Stimulated activated CD8-positive, alpha-beta memory T cell treated with anti-CD3 and anti-CD28 coated beads, Interleukin-12 subunit alpha, Interleukin-12 subunit beta, amount 100 ng/mL, for 4 hours (primary cell): ENCODE measurements around the gene NTN4.
"Not testable (repeated sequence)": the region's sequence is repeated elsewhere in the genome, so short reads cannot be mapped to it uniquely, and the experiment has no call there.

Experiments
- DNase-seq: peaks from one replicate; pipeline ENCODE4 v3.0.0-alpha.2; 2020; ENCODE audit warnings: low read depth

The NTN4 gene

GRCh38 chr12:95705143-95705542 lies 85.4 kb downstream of the NTN4 start:
- no peak for DNase-seq

GRCh38 chr12:95703986-95704385 lies 86.6 kb downstream of the NTN4 start:
- DNase-seq, result no peak

DNA sequence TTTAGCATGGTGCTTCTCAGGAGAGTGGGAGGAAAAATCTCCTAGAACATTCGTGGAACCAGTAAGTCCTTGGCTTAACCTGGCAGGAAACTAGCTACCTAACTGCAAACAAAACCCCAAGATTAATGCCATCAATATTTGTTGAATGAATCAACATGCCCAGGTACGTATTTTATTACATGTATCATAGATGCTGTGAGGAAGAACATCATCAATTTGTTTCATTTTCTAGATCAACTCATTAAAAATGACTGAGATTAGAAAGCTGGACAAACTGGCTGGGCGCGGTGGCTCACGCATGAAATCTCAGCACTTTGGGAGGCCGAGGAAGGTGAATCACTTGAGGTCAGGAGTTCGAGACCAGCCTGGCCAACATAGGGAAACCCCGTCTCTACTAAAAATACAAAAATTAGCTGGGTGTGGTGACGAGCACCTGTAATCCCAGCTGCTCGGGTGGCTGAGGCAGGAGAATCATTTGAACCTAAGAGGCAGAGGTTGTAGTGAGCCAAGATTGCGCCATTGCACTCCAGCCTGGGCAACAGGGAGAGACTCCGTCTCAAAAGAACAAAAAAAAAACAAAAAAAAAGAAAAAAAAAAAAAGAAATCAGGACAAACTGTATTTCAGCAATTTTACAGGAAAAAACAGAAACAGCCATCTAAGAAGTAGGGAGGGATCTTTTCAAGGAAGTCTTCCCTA lies 88.7 kb downstream of the NTN4 start:
- DNase-seq, result no peak

GRCh38 chr12:95701275-95701674 lies 89.3 kb downstream of the NTN4 start:
- DNase-seq, result no peak

GRCh38 chr12:95700316-95700785 lies 90.2 kb downstream of the NTN4 start:
- DNase-seq, result no peak

- DNase-seq, result no peak
Measured at GRCh38 chr12:95699579-95699978, 91.0 kb downstream of the NTN4 start.

DNA sequence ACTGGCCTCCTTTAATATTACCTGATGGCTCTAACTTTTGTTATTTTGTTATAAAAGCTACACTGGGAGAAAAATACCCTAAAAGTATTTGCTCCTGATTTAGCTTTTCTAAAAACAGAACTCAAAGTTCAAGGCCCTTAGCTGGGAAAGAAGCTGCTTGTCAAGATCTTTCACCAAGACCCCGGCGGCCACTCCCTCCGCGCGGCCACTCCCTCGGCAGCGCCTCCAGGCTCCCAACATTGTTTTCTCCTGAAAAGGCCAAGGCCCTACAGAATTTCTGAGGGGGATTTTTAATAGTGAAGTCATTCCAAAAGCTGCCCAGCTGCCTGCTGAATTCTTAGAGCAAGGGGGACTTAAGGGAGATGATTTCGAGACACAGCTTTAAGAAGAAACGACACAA lies 96.4 kb downstream of the NTN4 start:
- DNase-seq, result no peak

GRCh38 chr12:95693689-95694088 lies 96.9 kb downstream of the NTN4 start:
- DNase-seq, result no peak

GRCh38 chr12:95690861-95691635 lies 99.5 kb downstream of the NTN4 start:
- DNase-seq, result no peak

DNA sequence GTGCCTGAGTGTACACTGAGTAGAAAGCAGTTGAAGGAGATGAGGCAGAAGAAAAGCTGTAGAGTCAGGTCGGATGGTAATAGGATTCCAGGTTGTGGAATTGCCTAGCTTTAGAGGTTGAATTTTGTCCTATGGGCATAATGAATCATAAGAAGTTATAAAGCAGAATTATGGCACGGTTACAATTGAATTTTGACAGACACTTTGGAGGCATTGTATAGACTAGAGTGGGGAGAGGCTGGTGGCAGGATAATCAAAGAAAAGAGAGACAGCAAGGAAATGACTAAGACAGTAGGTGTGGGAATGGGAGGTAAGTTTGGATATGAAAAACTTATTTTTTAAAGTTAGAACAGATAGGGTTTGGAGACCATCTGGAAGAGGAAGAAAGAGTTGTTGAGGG lies 102.6 kb downstream of the NTN4 start:
- DNase-seq, result no peak

DNA sequence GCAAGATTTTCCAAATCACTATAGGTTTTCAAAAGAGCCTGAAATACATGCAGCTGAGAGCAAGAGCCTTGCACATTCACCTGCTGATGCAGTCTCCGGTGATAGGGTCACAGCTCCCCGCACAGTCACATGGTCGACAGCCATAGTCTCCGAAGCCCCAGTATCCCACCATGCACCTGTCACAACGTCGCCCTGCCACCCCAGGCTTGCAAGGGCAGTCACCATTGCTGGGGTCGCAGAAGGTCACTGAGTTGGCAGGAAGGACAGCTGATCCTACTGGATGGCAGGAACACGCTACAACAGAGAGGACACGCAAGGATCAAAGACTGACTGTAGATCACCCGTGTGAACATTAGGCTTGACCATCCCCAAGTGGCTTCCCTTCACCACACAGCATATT lies 107.1 kb downstream of the NTN4 start:
- DNase-seq, result no peak

GRCh38 chr12:95681210-95681765 lies 109.3 kb downstream of the NTN4 start:
- DNase-seq, result no peak

DNA sequence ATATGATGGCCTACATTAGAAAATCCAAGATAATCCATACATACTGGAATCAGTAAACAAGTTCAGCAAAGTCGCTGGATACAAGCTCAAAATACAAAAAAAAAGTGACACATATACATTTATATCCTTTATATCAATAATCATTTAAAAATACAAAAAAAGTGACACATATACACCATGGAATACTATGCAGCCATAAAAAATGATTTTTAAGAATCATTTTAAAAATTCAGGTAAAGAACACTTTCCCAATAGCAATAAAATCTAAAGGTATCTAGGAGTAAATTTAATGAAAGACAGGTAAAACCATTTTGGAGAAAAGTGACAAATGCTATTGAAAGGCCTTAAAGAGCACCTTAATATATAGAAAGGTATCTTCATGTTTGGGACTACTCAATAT lies 111.9 kb downstream of the NTN4 start:
- no peak for DNase-seq

GRCh38 chr12:95677782-95678181 lies 112.8 kb downstream of the NTN4 start:
- not testable (repeated sequence) for DNase-seq

- DNase-seq, result no peak
Measured at GRCh38 chr12:95674631-95675030, 115.9 kb downstream of the NTN4 start.

DNA sequence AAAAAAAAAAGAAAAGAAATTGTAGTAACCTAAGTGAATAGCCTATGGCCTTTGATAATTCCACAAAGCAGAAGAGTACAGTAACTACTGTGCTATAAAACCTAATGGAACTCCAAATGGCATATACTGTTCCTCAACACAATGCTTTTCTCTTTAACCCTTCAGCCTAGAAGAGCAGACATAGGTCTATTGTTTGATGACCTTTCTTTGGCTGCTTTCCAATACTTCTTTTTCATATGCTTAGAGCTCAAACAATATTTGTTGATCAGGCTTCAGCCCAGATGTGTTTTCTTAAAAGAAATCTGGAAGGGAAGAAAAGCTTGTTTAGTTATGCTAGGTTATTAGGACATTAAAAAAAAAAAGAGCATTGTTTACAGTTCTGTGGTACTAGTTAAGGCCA lies 116.4 kb downstream of the NTN4 start:
- DNase-seq, result no peak

- no peak for DNase-seq
Measured at GRCh38 chr12:95673576-95673975, 117.0 kb downstream of the NTN4 start.

DNA sequence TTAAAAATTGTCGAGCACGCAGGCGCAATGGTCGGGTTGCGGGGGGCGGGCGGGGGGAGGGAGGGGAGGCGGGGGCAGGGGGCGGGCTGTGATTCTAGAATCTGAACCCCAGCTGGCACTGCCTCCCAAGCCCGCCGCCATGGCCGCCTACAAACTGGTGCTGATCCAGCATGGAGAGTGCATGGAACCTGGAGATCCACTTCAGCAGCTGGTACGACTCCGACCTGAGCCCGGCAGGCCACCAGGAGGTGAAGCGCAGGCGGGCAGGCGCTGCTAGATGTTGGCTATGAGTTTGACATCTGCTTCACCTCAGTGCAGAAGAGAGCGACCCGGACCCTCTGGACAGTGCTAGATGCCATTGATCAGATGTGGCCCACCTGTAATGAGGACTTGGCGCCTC lies 118.4 kb downstream of the NTN4 start:
- DNase-seq, result no peak

DNA sequence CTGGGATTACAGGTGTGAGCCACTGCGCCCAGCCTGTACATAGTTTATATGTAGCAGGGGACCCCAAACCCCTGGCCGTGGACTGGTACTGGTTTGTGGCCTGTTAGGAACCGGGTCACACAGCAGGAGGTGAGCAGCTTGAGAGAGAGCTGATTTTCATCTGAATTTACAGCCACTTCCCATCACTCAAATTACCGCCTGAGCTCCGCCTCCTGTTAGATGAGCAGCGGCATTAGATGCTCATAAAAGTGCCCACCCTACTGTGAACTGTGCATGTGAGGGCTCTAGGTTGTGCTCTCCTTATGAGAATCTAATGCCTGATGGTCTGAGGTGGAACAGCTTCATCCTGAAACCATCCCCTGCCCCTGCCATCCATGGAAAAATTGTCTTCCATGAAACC lies 119.3 kb downstream of the NTN4 start:
- no peak for DNase-seq

DNA sequence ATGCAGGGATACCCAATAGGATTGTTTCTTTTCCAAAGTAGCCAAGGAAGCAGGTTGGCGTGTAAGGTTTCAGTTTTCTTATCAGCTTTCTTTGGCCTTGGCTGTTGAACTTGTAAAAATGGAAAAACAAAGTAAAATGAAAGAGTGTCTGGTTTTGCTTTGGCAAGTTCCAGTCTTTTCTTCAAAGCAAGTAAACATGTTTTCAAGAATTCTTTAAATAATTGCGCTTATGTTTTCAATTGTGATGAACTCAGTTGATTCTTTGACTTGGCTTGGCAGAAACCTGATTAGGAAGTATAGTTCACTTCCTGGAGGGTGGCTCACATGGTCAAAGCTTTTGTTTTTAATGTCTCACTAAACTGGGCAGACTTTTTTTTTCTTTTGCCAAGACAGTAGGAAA lies 127.0 kb downstream of the NTN4 start:
- DNase-seq, result no peak

DNA sequence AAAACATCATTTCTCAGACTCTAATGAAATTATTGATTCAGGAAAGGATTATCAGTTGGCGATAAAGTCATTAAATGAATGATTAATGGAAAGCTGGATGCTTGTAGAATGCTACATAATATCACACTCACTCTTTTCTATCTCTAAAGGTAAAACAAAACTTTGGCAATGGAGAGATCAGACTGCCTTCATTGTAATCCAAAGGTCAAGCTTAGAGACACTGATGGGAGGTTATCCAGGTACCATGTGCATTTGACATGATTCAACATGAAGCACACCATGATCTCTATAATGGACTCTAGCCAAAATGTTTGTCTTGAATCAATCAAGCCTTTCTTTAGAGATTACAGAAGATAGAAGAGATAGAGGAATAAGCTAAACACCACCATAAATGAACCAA lies 129.2 kb downstream of the NTN4 start:
- DNase-seq, result no peak

DNA sequence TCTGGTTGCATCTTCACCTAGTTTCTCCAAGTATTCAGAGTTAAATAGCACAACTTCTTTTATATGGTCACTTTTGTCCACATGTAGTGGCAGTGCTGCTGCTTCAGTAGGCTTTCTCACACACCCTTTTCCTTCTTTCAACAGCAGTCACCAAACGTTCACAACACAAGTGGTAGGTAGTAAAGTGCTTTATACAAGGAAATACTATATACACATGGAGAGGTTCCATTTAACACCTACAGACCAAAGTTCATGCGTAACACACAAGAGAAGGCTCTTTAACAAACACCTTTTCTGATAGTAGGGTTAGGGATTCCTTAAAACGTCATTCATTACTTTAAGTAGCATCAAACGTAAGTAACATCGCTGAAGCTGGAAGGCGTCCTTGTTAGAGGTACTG lies 132.2 kb downstream of the NTN4 start:
- DNase-seq, result no peak

DNA sequence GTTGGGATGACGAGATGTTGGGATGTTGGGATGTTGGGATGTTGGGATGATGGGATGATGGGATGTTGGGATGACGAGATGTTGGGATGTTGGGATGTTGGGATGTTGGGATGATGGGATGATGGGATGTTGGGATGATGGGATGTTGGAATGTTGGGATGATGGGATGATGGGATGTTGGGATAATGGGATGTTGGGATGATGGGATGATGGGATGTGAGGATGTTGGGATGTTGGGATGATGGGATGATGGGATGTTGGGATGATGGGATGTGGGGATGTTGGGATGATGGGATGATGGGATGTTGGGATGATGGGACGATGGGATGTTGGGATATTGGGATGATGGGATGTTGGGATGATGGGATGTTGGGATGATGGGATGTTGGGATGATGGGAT lies 135.9 kb downstream of the NTN4 start:
- DNase-seq, result not testable (repeated sequence)
